Kidney (tissue), 14 donors: Measurements from ENCODE around the gene SOX6. TPM values are rescaled to one million over a fixed set of nuclear protein-coding genes. Genes with fewer than 3 reads are reported as not detected.

Experiments used
- DNase-seq, 5 donors: peaks; one replicate each; pipeline ENCODE4 v3.0.0-alpha.2; 2013 to 2020
- FAIRE-seq: peaks from 2 replicates; lab custom pipeline; 2012; peaks lifted over from hg19 to GRCh38; lab: Jason Lieb, UNC
- H3K27ac ChIP-seq, 2 donors: one replicate each; pipeline ENCODE4 v1.7.0; 2013; ENCODE audit warnings: low read depth in 2 of 2, low read length in 2 of 2, inconsistent platforms in 1 of 2
- H3K27me3 ChIP-seq: one replicate; pipeline ENCODE4 v1.7.1; 2013; ENCODE audit warnings: low read length, inconsistent platforms; ENCODE audit not compliant: control insufficient read depth, insufficient read depth
- H3K36me3 ChIP-seq, 3 donors: one replicate each; pipeline versions ENCODE4 v1.7.0 to v1.7.1; 2013; ENCODE audit warnings: low read length in 3 of 3, control low read depth in 1 of 3, inconsistent platforms in 1 of 3; ENCODE audit not compliant: insufficient read depth in 3 of 3, control insufficient read depth in 2 of 3
- H3K4me1 ChIP-seq, 3 donors: one replicate each; pipeline versions ENCODE4 v1.7.0 to v1.7.1; 2013; ENCODE audit warnings: low read length in 3 of 3, inconsistent platforms in 1 of 3, low read depth in 1 of 3; ENCODE audit not compliant: control insufficient read depth in 2 of 3, insufficient read depth in 2 of 3
- H3K4me3 ChIP-seq, 3 donors: one replicate each; pipeline versions ENCODE4 v1.7.0 to v1.8.1; 2013; ENCODE audit warnings: low read length in 3 of 3, control low read depth in 1 of 3, inconsistent platforms in 1 of 3
- H3K9ac ChIP-seq, 3 donors: one replicate each; pipeline versions ENCODE4 v1.7.0 to v1.7.1; 2013; ENCODE audit warnings: low read length in 3 of 3, control low read depth in 1 of 3, inconsistent platforms in 1 of 3
- H3K9me3 ChIP-seq, 3 donors: one replicate each; pipeline versions ENCODE4 v1.7.0 to v1.7.1; 2013; ENCODE audit warnings: low read length in 3 of 3, control low read depth in 1 of 3, inconsistent platforms in 1 of 3; ENCODE audit not compliant: control insufficient read depth in 2 of 3, insufficient read depth in 1 of 3
- CTCF ChIP-seq: IDR thresholded peaks from 3 replicates; pipeline ENCODE4 v1.5.1; 2012; ENCODE audit warnings: mild to moderate bottlenecking, moderate library complexity, borderline replicate concordance; ENCODE audit not compliant: insufficient read depth; ENCODE audit errors: extremely low read depth
- intact Hi-C: fragments of 100-400 bp; cut with DNase I; formaldehyde crosslinking; loops from one replicate; pipeline ENCODE4 v1.11.1; 2022
- polyA plus RNA-seq: library from polyadenylated mRNA; stranded (reverse); fragments of 350-450 nt; fragmentation: Illumina TruSeq; extraction: RNeasy Lipid Tissue Mini Kit (QIAGEN cat#74804); gene quantifications from one replicate; pipeline ENCODE4 v1.2.3, GENCODE V29; 2014; ENCODE audit warnings: low read depth, low replicate concordance; ENCODE audit not compliant: insufficient read depth
- total RNA-seq: library from RNA; stranded (reverse); fragmentation: NEBNext Ultra II Directional; extraction: Animal tissue kit (Norgen Biotek cat#: 25700); gene quantifications from one replicate; pipeline ENCODE4 v1.2.1, GENCODE V29; 2021
- donor health status: control.
- donor health status: control.
- donor health status: control.
- donor health status: control.
- donor health status: control.
- donor health status: DM: yes; HTN: yes; CAD: no.
- donor health status: Normal renal cell carcinoma (clear cell type).

The SOX6 gene
- total and polyA plus RNA-seq, 2 donors from 2014 or later = 5.0 to 47.3 TPM

GRCh38 chr11:16184588-16184987 is 171.8 kb downstream of the SOX6 start:
- intact Hi-C loops = no loop called here
- no peaks in the 10 kb centered on the region for H3K4me1 ChIP-seq
- DNase-seq = no peak
- no peak overlapping the region for H3K4me3 ChIP-seq
- no peaks in the 10 kb centered on the region for H3K9me3 ChIP-seq
- H3K9ac ChIP-seq = no peak overlapping the region
- H3K36me3 ChIP-seq = no peaks in the 10 kb centered on the region
- no peak for FAIRE-seq
- no peaks in the 10 kb centered on the region for H3K27me3 ChIP-seq
- no peak for TF ChIP-seq CTCF
- H3K27ac ChIP-seq = no peak overlapping the region

GRCh38 chr11:16182553-16182952 is 173.8 kb downstream of the SOX6 start:
- intact Hi-C loops = no loop called here
- no peaks in the 10 kb centered on the region for H3K36me3 ChIP-seq
- no peaks in the 10 kb centered on the region for H3K9me3 ChIP-seq
- FAIRE-seq (no peak), DNase-seq (no peak)
- no peak overlapping the region for H3K27ac ChIP-seq
- no peak overlapping the region for H3K4me3 ChIP-seq
- no peak for TF ChIP-seq CTCF
- no peaks in the 10 kb centered on the region for H3K4me1 ChIP-seq
- H3K27me3 ChIP-seq = no peaks in the 10 kb centered on the region
- H3K9ac ChIP-seq = no peak overlapping the region

- intact Hi-C loops = no loop called here
- H3K4me1 ChIP-seq = no peaks in the 10 kb centered on the region
Observed at GRCh38 chr11:16180868-16181267, 175.5 kb downstream of the SOX6 start.

More at GRCh38 chr11:16180868-16181267, 175.5 kb downstream of the SOX6 start:
- H3K27ac ChIP-seq = no peak overlapping the region
- no peaks in the 10 kb centered on the region for H3K9me3 ChIP-seq
- FAIRE-seq (no peak), DNase-seq (no peak)
- TF ChIP-seq CTCF = no peak
- H3K9ac ChIP-seq = no peak overlapping the region
- H3K36me3 ChIP-seq = no peaks in the 10 kb centered on the region
- no peaks in the 10 kb centered on the region for H3K27me3 ChIP-seq
- no peak overlapping the region for H3K4me3 ChIP-seq
